T-helper 1 cell (primary cell): Measurements from ENCODE around the gene VAV1.
A peak's percentile ranks its signal among the peaks of the same experiment; 100 is the strongest.

Experiments used
- DNase-seq, 5 donors: peaks; one replicate each; pipeline ENCODE4 v3.0.0-alpha.2; 2012 to 2020

VAV1 gene

GRCh38 chr19:6790194-6791128 lies 18.0 kb downstream of the VAV1 start:
- DNase-seq = no peak

- DNase-seq = no peak
Observed at GRCh38 chr19:6791237-6791636, 18.7 kb downstream of the VAV1 start.

GRCh38 chr19:6793411-6793810 lies 20.9 kb downstream of the VAV1 start:
- DNase-seq = no peak

GRCh38 chr19:6793973-6794372 lies 21.5 kb downstream of the VAV1 start:
- DNase-seq = no peak

GRCh38 chr19:6794686-6795431 lies 22.4 kb downstream of the VAV1 start:
- DNase-seq = no peak

- no peak for DNase-seq
Observed at GRCh38 chr19:6796278-6796677, 23.8 kb downstream of the VAV1 start.

GRCh38 chr19:6797646-6798045 lies 25.1 kb downstream of the VAV1 start:
- no peak for DNase-seq

- peak in 1 of 5 donors; percentile 25 for DNase-seq
Observed at GRCh38 chr19:6800160-6800790, 27.8 kb downstream of the VAV1 start.

GRCh38 chr19:6800991-6801484 lies 28.5 kb downstream of the VAV1 start:
- no peak for DNase-seq

- peak; percentile 58 to 89 (median 69) for DNase-seq
Observed at GRCh38 chr19:6801485-6802086, 29.1 kb downstream of the VAV1 start.

GRCh38 chr19:6802336-6803035 lies 30.0 kb downstream of the VAV1 start:
- DNase-seq = peak; percentile 42 to 79 (median 50)

- no peak for DNase-seq
Observed at GRCh38 chr19:6803036-6803404, 30.5 kb downstream of the VAV1 start.

GRCh38 chr19:6806488-6806887 lies 34.0 kb downstream of the VAV1 start:
- DNase-seq = no peak

GRCh38 chr19:6807291-6807690 lies 34.8 kb downstream of the VAV1 start:
- no peak for DNase-seq

GRCh38 chr19:6808494-6808893 lies 36.0 kb downstream of the VAV1 start:
- DNase-seq = no peak

- DNase-seq = no peak
Observed at GRCh38 chr19:6809262-6809661, 36.8 kb downstream of the VAV1 start.

- no peak for DNase-seq
Observed at GRCh38 chr19:6811378-6811777, 38.9 kb downstream of the VAV1 start.

GRCh38 chr19:6811906-6812305 lies 39.4 kb downstream of the VAV1 start:
- DNase-seq = no peak

GRCh38 chr19:6812612-6813011 lies 40.1 kb downstream of the VAV1 start:
- DNase-seq = no peak

- no peak for DNase-seq
Observed at GRCh38 chr19:6813659-6814058, 41.2 kb downstream of the VAV1 start.

- no peak for DNase-seq
Observed at GRCh38 chr19:6817179-6817578, 44.7 kb downstream of the VAV1 start.

- no peak for DNase-seq
Observed at GRCh38 chr19:6818246-6818645, 45.7 kb downstream of the VAV1 start.
